IPS-NIHi11 (cell line): ENCODE data around the gene DNAJC17.

ENCODE experiments used
- DNase-seq: peaks from one replicate; pipeline ENCODE4 v3.0.0; 2012; ENCODE audit warnings: mixed read lengths, low spot score

Gene DNAJC17

DNA sequence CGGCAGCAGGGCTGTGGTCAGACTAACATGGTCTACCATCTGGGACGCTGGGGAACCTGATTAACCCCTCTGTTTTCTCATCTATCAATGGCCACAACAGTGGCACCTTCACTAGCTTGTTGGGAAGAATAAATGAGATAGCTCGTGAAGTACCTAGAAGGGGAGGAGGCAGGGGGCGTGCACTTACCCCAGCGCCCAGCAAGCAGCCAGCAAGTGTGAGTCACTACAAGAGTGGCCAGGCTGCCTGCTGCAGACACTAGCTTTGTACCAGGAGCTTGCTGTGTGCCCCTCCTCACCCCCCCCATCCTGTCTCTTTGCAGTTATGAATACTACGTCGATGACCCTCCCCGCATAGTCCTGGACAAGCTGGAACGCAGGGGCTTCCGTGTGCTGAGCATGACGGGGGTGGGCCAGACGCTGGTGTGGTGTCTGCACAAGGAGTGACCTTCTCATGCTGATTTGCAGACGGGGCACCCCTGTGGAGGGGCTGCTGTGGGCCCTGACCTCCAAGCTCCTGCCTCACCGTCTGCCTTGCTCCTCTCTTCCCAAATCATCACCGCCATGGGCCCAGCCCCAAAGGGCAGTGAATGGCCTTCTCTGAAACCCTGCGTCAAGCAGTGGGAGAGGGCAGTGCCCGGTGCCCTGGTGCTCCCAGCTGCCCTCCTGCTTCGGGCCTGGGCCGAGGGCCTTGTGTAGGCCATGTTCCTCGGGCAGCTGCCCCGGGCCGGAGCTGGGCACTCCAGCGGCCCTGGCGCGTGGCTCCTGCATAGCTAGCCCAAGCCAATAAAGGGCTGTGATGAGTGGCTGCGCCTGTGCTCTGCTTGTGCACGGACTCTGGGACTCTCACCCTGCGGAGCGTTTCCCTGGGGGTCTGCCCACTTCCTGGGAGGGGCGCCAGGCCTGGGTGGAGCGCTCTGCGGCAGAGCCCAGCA is 40.1 kb downstream of the DNAJC17 start:
- DNase-seq, result no peak

DNA sequence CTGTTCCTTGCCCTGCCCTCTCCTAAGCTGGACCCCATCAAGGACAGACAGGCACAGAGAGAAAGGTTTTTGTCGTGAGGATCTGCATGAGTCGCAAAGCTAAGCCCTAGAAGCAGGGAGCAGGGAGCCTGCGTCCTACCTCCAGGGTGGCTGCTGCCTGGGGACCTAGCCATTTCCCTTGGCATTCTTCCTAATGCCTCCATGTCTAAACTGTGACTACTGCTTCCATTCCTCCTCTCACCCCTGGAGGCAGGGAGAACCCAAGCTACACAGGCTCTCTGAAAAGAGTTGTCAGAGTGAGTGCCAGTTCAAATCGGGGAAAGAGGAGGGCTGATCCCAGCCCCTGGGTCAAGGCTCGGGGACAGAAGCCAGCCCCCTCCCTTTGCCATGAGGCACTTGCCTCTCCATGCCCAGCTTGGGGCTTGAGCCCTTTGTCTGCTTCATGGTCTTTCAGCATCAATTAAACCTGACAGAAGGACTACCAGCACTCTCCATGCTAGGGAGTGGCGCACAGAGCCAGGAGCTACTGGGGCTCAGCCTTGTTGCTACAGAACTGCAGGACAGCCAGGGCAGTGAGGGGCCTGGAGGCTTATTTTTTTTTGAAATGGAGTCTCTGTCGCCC is 41.0 kb downstream of the DNAJC17 start:
- no peak for DNase-seq

- no peak for DNase-seq
These were observed 42.6 kb downstream of the DNAJC17 start for GRCh38 chr15:40764629-40765103.

DNA sequence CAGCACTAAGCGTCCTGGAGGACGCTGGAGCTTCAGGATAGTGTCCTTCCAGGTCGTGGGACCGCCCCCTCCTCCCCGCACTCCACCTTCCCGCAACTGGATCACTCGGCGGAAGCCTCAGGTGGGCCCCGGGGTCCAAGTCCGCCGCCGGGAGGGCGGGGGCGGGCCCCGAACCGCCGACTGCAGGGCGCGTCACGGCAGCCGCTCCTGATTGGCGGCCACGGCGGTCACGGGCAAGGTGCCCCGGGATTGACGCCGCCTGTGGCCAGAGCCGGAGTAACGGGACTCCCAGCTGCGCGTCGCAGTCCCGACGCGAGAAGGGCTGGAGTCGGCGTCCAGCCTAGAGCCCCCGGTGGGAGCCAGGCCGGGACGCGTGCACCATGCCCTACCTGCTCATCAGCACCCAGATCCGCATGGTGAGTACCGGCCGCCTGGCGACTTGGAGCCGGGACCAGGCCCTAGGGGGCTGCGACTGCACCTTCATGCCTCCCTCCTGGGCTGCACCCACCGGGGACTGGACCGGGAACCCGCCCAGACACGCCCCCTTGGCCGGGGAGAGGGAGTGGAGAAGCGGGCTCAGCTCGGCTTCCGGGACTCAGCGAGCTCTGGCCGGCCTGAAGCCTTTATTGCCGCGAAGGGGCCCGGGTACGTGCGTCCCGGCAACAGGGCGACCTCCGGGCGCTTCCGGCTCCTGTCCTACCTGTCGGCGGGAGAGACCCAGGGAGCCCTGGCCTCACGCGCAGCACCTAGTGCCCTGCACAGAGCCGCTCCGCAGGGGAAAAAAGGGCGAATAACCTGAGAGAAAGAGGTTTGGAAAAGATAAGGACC is 43.3 kb downstream of the DNAJC17 start, which contains the start of gene GCHFR:
TSS of gene GCHFR (plus strand) at position 268 of the 828 bp plus-strand sequence. CDS start at position 381, 113 bp downstream.
- peak; percentile 90 for DNase-seq

DNA sequence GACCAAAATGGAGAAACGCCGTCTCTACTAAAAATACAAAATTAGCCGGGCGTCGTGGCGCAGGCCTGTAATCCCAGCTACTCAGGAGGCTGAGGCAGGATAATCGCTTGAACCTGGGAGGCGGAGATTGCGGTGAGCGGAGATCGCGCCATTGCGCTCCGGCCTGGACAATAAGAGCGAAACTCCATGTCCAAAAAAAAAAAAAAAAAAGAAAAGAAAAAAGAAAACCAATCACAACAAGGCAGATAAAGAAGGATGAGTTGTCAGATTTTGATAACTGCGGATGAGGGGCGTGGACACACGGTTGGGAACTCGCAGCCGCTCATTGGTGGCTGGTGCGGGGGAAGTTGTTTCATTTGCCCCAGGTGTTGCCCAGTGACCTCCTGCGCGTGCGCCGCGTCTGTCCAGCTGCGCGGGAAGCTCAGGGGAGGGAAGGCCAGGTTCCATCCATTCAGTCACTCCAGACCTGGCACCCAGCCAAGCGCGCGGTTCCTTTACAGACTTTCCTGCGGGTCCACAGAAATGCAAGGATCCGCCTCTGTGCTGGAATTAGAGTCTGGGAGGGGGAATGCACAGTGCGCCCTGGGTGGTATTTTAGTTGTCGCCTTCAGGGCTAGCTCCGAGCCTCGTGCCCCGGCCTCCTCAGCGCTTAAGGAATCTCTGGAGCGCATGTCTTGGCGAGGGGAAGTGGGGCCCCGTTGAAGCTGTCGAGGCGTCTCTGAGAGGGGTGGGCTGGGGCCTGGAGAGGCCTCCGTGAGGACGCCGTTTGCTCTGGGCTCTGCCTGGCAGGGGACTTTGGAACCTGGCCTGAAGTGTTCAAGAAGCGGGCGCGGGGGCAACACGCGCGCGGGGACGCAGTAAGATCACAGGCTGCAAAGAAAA is 44.1 kb downstream of the DNAJC17 start:
- DNase-seq, result peak; percentile 53

- DNase-seq, result no peak
These were observed 47.3 kb downstream of the DNAJC17 start for GRCh38 chr15:40759961-40760360.

- DNase-seq, result no peak
These were observed 50.3 kb downstream of the DNAJC17 start for GRCh38 chr15:40756938-40757337.

- no peak for DNase-seq
These were observed 51.5 kb downstream of the DNAJC17 start for GRCh38 chr15:40755812-40756208.

- DNase-seq, result peak; percentile 97
These were observed 52.1 kb downstream of the DNAJC17 start, which contains the start of gene RMDN3 for GRCh38 chr15:40754883-40755811. TSS of gene RMDN3 (minus strand) at chr15:40755254. CDS start at chr15:40754783, 471 bp downstream.

- DNase-seq, result peak; percentile 40
These were observed 52.7 kb downstream of the DNAJC17 start for GRCh38 chr15:40754574-40754882.

DNA sequence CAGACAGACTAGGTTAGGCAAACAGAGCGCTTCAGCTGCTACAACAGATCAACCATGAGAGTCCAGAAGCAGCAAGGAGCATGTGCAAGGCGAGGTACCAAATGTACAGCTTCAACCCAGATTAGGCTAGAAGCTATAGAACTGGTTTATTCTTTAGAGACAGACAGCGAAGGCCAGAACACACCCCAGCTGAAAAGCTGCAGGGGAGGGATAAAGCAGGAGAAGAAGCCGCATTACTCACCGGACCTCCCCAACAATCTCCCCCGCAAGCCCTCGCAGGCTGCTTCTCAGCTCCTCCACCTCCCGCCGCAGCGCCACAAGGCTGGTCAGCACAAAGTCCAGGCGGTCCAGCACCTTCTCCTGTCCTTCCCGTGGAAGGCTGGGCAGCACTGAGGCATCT is 55.5 kb downstream of the DNAJC17 start:
- DNase-seq, result no peak

DNA sequence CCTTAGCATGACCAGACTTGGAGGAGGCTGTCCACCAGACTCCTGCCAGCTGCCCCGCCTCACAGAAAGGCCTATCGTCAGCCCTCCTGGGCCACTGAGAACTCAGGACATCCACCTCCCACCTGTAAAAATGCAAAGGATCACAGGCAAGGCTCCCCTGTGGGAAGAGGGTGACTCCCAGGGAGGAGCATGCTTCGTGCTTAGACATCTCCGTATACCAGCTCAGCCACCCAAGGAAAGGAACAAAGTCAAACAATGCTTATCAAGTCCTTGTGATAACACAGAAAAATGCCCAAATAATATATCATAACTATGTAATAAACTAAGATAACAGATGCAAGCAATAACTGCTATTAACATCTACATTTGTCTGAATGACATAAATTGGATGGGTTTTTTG is 56.4 kb downstream of the DNAJC17 start:
- no peak for DNase-seq

DNA sequence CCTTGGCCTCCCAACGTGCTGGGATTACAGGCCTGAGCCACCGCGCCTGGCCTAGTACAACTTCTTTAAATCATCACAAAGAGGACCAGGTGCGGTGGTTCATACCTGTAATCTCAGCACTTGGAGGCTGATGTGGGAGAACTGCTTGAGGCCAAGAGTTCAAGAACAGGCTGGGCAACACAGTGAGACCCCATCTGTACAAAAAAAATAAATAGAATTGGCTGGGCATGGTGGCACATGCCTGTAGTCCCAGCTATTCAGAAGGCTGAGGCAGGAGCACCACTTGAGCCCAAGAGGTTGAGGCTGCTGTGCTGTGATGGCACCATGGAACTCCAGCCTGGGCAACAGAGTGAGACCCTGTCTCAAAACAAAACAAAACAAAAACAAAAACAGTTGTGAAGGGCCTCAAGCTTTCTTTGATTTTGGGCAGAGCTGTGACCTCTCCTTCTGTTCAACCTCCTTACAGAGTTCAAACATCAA is 58.1 kb downstream of the DNAJC17 start:
- DNase-seq, result no peak

DNA sequence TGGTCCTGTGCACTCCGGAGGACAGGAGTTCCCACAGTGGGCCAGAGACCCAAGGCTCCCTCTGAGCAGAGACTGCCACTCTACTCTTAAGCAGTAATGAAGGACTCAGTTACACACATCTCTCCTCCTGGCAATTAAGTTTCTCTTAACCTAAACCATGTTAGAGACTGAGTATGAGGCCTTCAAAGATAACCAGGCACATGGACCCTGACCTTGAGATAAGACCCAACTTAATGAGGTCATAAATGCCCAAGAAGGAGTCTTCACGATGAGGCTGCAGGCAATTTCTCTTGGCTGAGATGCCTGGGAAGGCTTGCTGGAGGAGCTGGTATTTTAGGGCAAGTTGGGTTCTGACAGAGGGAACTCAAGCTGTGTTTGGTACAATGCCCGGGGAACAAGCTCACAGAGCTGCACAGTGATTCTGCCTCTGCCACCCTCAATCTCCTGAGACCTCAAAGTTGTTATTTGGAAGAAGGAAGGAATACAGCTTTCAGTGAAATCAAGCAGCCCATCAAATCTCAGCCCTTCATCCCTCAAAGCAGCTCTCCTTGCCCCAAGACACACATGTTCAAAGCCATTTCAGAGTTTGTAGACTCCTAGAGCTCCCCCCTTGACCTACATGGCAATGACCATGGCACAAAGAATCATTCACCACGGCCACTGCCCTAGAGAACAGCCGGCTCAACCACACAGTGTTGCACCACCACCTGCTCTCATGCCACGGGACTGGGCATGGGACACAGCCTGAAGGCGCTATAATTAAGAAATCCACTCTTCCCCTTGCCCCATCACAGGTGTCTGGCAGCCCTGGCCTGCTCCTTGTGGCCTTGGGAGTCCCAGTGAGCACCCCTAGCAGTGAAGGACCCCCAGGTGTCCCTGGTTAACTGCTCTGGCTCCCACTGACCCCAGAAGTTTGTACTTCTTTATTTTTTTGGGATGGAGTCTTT is 59.3 kb downstream of the DNAJC17 start:
- no peak for DNase-seq

DNA sequence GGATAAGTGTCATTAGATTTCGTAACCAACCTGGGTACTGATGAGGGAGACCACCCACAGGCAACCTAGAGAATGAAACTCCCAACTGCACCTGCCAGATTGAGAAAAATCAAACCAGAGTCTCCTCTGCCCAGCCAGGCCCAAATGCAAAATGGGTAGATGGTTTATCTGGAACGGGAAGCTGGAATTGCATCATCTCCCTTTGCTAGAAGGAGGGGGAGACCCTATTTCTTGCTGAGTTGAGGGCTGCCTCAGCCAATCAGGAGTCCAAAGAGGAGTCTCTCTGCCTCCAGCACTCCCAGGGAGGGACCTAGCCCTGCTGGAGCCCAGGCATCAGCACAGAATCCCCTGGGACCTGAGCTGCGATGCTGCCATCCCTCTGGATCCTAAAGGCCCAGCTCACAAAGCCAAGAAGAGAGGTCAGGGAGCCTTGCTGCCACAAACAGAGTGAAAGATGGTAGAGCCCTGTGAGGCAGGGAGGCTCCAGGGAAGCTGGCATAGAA is 60.3 kb downstream of the DNAJC17 start:
- no peak for DNase-seq

DNA sequence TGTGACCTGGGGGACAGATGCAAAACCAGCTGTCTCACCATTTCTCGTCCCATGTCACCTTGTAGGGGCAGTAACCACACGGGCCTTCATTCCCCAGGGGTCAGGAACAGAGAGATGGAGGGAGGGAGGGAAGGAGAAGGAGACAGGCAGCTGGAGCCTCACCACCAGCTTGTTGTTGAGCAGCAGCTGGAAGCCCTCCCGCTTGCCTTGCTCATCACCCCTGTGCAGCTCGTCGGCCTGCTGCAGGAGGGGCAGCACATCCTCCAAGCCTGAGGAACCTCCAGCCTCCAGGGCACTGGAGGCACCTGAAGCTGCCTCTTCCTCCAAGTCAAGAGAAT is 62.5 kb downstream of the DNAJC17 start:
- DNase-seq, result no peak

DNA sequence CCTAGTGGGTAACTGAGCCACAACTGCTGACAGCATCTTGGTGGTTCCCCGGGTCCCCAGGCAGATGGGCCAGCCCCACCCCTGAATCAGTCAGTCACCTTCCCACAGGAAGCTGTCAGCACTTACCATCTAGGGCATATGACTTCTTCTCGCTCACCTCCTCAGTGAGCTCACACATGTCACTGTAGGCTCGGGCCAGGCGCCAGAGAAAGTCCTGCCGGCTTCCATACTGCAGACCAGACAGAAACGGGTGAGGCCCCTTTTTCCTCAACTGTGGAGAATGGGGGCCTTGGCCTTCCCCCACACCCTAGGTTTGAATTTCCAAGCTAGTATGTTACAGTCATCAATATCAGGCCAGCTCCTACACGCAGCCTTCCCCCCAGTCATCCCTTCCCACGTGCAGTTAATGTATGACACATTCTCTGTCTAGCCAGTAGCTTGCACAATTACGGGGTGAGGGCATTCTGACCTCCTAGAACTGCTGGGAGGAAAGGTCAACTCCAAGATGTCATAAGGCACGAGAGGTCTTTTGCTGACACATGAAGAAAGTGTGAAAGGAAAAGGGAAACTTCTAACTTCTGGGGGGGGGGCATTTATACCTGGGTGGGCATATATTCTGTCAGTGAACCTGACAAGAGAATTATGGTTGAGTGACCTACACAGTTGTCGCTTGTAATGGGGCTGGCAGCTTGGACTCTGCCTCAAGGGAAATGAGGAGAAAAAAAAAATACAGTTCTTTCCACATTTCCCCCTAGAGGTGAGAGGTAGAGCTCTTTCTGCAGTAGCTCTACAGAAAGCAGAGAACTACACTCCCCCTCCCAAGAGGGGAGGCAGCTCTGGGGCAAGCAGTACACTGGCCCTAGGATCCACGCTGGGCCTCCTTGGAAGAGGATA is 63.1 kb downstream of the DNAJC17 start:
- DNase-seq, result no peak

DNA sequence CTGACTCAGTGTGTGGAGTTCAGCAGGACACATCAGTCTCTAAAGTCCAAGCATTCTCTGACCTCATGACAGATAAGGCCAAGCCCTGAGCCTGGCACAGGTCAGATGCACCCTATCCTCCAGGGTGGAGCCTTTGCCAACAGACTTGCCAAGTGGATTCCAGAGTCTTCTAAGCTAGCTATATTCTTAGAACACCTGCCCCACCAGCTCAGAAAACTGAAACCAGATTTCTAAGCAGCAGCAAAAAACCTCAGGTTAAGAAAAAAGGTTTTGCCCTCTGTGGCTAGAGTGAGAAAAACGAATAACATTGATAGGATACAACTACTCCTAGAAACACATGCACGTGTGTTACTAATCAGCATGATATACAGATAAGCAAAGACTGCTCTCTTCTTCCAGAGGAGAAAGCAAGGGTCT is 63.8 kb downstream of the DNAJC17 start:
- DNase-seq, result no peak
